CD4-positive, alpha-beta T cell treated with Interleukin-21 for 1 hour (primary cell): ENCODE results near the gene LTV1.
"Not testable (repeated sequence)": the region's sequence is repeated elsewhere in the genome, so short reads cannot be mapped to it uniquely, and the experiment has no call there.

Experiments
- DNase-seq: peaks from one replicate; pipeline ENCODE4 v3.0.0-alpha.2; 2020

LTV1 gene, protein sequence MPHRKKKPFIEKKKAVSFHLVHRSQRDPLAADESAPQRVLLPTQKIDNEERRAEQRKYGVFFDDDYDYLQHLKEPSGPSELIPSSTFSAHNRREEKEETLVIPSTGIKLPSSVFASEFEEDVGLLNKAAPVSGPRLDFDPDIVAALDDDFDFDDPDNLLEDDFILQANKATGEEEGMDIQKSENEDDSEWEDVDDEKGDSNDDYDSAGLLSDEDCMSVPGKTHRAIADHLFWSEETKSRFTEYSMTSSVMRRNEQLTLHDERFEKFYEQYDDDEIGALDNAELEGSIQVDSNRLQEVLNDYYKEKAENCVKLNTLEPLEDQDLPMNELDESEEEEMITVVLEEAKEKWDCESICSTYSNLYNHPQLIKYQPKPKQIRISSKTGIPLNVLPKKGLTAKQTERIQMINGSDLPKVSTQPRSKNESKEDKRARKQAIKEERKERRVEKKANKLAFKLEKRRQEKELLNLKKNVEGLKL

DNA sequence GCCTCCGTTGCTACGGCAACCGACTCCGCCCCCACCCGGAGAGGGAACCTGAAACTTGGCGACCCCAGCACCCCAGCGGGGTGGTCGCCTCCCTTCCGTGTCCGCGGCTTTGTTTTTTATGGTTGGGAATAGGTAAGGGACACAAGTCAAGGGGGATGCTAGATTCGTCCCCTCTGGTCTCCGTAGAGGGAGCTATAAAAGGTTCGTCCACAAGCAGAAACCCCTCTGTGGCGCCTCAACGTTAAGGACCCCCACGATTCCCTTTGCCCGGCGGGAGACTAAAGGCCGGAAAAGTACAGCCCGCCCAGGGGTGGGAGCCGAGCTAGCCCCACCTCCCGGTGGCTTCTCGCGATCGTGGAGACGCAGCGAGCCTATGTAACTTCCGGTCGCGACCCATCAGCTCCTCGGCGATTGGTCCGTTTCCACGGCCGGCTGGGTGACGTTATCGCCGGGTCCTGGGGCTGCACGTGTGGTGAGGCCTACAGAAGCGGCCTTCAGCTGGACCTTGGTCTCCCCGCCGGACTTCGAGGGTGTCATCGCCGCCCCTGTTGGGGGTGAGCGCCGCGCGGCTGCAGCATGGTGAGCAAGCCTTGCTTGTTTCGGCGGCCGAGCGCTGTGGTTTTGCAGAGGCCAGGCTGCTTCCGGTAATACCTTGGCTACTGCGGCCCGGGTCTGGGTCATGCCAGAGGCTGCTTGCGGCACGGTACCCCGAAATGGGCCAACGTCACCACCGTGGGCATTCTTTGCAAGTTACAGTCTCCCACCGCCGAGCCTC lies at the start of gene LTV1:
TSS of gene LTV1 (plus strand) at position 437 of the 775 bp plus-strand sequence. CDS start at position 577, 140 bp downstream.
- peak; percentile 94 for DNase-seq

DNA sequence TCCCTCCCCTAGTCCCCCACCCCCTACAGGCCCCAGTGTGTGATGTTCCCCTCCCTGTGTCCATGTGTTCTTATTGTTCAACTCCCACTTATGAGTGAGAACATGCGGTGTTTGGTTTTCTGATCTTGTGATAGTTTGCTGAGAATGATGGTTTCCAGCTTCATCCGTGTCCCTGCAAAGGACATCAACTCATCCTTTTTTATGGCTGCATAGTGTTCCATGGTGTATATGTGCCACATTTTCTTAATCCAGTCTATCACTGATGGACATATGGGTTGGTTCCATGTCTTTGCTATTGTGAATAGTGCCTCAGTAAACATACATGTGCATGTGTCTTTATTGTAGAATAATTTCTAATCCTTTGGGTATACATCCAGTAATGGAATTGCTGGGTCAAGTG lies 46.6 kb upstream of the LTV1 start:
- DNase-seq: not testable (repeated sequence)

DNA sequence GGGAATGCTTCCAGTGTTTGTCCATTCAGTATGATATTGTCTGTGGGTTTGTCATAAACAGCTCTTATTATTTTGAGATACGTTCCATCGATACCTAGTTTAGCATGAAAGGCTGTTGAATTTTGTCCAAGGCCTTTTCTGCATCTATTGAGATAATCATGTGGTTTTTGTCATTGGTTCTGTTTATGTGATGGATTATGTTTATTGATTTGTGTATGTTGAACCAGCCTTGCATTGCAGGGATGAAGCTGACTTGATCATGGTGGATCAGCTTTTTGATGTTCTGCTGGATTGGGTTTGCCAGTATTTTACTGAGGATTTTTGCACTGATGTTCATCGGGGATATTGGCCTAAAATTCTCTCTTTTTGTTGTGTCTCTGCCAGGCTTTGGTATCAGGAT lies 44.7 kb upstream of the LTV1 start:
- DNase-seq: not testable (repeated sequence)

DNA sequence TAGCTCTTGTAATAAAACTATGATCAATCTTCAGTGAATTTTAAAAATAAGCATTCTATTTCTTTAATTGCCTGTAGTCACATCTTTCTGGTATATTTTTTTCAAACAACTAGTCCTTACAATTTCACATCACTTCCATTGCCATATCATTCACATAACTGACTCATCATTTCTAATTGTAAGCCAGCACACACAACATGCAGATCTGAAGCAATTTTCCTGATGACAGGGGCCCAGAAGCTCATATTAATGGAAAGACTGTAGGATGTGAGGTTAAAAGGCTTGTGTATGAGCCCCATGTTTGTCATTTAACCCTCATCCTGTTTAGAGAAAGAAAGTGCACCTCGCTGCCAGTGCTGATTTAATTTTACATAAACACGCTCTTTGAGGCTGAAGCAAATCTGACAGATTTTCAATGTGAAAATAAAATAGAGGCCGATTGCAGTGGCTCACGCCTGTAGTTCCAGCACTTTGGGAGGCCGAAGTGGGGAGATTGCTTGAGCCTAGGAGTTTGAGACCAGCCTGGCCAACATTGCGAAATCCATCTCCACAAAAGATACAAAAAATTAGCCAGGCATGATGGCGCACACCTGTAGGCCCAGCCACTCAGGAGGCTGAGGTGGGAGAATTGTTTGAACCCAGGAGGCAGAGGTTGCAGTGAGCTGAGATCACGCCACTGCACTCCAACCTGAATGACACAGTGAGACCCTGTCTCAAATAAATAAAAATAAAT lies 40.1 kb upstream of the LTV1 start:
- DNase-seq: no peak

DNA sequence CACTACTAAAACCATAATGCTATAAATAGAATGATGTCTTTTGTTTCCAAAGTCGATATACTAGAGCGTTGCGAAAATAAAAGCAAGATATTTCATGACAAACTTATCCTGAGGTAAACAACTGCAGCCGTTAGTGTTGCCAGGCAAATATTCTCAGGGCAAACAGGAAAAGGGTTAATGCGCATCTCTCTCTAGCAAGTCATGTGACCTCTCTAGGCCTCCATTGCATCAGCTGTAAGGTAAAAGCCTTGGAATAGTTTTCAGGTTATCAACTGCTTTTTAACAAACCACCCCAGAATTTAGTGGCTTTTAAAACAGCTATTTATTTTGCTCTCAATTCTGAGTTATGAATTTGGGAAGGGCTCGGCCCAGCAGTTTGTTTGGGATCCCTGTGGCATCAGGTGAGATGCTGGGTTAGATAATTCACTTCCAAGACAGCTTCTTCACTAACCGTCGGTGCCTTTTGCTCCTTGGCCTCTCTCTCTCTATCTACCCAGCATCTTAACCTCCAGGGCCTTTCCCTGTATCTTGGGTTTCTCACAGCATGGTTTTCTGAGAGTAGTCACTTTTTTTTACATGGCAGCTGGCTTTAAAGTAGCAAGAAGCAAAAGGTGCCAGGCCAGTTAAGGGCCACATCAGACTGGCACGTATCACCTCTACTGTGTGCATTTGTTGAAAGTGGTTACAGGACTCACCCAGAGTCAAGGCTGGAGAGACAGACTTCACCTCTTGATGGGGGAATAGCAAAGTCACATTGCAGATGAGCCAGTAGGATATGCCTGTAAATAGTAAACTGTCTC lies 39.2 kb upstream of the LTV1 start:
- DNase-seq: no peak

DNA sequence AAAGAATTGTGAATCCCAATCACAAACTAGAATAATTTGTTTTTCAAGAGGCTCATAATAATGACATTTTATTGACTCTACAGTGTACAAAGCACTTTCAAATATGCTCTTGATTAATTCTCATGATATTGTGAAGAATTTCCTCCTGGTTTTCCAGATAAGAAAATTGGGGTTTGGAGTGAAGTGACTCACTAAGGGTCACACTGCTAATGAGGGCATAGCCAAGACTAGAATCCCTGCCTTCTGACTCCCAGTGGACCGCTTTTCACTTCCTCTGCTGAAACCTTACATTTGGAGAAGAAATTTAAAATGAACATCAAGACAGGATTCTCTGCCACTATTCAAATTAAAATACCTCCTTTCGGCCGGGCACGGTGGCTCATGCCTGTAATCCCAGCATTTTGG lies 38.3 kb upstream of the LTV1 start:
- DNase-seq: no peak

DNA sequence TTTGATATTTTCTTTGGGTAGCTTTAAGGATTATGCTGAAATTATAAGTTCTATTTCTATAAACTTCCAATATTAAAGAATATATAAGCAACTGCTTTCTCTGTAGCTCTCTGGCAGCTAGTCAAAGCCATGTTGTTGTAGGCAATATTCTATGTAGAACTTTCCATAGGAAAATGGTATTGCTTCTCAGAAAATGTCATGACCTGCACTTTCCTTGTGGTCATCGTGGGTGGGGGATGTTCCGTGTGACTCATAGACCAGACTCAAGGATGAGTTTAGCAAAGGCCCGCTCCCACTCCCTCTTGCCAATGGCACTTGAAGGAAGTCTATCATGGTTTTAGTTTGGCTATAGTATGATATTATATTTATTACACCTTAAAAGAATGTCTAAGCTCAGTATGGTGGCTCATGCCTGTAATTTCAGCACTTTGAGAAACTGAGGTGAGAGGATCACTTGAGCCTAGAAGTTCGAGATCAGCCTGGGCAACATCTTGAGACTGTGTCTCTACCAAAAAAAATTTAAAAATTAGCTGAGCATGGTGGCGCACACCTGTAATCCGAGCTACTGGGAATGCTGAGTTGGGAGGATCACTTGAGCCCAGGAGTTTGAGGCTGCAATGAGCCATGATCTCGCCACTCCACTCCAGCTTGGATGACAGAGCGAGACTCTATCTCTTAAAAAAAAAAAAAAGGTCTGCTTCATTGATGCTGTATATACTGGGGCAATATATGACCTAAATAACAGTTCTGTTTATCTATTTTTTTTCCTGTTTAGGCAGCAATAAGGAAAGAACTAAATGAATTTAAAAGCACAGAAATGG lies 36.6 kb upstream of the LTV1 start:
- no peak for DNase-seq

DNA sequence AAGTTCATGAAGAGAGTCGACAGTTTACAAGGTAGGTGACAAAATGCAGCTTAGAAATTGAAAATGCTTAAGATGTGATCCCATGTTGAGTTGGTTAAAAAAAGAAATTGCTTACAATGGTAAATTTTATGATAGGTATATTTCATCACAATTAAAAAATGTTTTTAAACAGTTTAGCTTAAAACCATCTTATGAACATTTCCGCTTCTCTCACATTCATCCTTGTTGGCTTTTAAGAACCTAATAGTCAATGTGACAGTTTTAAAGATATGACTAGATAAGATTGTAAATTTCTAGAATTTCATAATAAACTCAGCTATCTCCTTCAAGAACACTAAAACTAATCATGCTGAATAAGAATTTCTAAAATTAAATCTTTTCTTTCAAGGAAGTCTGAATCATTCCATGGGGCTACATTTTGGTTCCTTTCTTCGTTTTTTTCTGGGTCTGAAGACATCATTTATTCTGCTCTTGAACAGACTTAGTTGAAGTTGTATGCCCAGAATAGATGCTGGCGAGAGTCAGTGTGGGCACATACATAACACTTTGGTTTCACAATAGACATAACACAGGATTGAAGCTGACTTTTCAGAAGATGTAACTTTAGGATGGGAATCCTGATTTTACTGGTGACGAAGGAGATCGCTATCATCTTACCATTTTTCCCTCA lies 35.9 kb upstream of the LTV1 start:
- no peak for DNase-seq

DNA sequence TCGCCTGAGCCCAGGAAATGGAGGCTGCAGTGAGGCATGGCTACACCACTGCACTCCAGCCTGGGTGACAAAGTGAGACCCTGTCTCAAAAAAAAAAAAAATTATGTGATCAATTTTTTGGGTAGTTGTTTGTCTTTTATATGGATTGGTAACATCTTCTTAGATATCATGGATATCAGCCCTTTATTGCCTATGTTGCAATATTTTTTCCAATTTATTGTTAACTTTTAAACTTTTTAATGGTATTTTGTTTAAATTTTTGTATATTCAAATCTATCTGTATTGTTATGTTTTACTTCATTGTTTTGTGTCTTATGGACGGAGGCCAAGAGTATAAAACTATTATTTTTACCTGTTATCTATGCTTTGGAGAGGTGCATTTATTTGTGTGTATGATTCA lies 32.4 kb upstream of the LTV1 start:
- no peak for DNase-seq

DNA sequence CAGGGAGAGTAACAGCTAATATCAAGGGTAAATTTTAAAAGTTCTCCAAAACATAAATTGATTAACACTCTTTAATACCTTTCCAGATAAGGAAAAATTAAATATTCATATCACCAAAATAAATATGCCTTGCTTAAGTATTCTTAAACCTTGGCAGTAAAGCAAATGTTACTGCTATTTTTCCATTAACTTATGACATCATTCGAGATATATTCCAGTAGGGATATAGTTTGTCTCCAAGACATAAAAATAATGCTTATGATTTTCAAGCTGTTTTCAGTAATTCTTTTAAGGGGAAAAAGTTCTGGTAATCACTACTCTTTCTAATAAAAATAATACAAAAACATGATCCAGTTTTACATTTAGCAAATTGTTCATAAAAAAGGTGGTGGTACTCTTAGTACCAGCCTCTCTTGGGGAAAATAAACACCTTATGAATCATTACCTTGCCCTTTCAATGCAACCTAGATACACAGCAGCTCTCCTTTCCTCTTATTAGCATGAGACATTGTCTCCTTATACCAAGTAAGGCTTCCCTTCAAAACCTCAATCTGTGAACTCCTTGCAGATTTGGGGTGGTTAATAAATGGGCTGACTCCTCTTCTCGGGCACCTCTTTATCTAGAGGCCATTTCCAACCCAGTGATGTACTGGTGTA lies 31.5 kb upstream of the LTV1 start:
- DNase-seq: no peak

DNA sequence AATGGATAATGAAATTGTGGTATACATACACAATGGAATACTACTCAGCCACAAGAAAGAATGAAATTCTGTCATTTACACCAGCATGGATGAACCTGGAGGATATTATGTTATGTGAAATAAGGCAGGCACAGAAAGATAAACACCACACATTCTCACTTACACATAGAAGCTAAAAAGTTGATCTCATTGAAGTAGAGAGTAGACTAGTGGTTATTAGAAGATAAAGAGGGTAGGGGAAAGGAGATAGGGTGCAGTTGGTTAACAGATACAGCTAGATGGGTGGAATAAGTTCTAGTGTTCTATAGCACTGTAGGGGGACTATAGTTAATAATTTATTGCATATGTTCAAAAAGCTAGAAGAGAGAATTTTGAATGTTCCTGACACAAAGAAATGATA lies 25.5 kb upstream of the LTV1 start:
- DNase-seq: no peak

DNA sequence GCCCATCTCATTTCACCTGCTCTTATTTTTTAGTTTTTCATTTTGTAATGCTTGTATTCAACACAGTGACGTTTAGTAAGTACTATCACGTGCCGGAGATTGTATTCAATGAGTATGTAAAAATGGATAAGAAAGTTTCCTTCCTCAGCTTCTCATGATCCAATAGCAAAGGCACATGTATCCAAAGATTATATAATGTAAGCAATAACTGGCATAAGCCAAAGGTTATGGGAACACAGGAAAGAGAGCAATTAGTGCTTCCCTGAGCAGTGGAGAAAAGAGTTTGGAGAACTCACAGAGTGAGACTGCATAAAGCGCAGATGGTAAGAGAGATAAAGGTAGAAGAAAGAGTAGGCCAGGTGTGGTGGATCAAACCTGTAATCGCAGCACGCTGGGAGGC lies 21.8 kb upstream of the LTV1 start:
- DNase-seq: no peak

DNA sequence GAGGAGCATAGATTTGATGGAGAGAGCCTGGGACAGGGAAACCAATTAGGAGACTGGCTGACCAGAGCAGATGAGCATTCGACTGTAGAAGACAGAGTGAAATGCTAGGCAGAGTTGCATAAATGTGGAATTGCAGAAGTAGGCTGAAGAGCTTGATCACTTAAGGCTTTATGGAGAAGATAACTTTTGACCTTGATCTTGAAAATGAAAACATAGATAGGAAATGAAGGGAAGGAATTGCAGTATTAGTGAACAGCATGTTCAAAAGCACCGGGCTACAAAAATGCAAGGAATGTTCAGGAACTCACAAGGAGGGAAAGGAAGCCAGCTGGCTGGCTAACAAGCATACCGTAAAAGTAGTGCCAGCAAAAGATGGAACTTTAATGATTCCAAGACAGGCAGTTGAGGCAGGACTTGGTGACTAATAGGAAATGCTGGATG lies 20.5 kb upstream of the LTV1 start:
- DNase-seq: no peak

DNA sequence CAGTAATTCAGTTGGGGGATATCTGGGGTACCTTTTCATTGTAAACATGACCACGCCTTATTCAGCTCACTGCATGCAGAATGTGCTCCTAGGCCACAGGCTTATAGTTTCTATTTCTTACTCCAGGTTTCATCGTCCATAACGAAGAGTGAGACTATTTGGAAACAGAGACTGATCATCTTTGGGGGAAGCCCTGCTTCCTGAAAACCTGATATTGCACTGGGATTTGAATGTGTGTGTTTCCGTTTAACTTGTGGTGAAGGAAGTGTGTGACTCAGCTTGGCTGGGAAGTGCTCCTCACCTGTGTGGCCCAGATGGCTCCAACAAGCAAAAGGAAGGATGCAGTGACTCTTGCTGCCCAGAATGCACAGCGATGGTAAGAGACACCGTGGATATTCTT lies 19.6 kb upstream of the LTV1 start:
- DNase-seq: no peak

DNA sequence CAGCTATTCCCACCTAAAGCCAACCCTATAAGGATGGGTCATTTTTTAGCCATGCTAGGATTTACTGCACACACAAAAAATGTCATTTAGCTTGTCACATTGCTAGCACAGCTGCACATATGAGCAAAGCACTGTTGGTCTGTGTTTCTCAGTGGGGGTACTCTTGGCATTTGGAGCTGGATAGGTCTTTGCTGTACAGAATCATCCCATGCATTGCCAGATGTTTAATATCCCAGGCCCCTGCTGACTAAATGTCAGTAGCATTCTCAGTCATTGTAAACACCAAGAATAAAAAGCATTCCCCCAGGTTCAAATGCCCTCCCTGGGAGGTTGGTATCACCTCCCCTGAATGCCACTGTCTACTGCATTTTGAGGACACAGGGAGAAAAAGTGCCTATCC lies 14.6 kb upstream of the LTV1 start:
- no peak for DNase-seq

DNA sequence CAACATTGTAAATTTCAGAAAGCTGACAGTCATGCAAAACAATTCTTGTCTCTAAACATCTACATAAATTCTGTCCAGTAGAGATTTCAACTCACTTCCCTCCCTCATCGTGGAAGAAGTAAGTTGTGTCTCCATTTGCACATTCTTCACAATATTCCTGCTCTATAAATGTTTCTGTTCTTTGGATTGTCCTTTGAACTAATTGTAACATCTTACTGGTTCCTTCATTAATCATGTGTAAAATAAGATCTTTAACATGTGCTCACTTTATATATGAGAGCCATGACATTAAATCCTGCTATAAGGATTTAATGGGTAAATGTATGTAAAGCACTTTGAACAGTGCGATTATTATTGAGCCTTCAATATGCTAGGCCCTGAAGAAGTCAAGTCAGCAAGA lies 7.0 kb upstream of the LTV1 start:
- DNase-seq: no peak

DNA sequence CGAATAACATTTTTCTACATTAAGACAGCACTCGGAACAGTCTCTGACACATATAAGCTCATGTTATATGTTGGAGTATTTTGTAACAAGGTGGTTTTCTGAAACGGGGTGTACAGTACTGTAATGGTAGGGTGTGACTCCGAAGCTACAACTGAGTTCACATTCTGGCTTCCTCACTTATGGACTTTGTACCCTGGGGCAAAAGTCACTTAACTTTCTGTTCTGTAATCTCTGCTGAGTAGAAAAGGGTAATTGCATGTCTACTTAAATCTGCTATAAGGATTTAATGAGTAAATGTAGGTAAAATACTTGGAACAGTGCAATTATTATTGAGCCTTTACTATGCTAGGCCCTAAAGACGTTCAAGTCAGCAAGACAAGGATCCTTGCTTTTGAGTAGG lies 4.7 kb upstream of the LTV1 start:
- no peak for DNase-seq

DNA sequence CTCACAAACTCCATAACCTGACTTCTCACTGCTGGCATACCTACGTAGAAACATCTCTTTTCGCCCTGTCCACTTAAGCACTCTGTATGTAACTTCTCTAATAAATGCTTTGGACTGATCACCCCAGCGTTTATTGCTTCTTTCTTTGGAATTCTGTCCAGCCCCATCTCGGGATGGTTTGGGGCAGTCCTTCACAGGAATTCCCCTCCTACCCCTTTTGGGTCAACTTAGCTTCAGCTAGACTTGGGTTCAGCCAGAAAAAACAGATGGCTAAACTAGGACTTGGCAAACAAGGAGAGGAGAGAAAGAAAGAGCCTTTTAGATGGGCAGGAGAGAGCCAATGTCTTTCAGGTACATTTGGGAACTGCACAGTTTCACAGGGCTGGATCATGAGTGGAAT lies 3.9 kb upstream of the LTV1 start:
- DNase-seq: no peak

DNA sequence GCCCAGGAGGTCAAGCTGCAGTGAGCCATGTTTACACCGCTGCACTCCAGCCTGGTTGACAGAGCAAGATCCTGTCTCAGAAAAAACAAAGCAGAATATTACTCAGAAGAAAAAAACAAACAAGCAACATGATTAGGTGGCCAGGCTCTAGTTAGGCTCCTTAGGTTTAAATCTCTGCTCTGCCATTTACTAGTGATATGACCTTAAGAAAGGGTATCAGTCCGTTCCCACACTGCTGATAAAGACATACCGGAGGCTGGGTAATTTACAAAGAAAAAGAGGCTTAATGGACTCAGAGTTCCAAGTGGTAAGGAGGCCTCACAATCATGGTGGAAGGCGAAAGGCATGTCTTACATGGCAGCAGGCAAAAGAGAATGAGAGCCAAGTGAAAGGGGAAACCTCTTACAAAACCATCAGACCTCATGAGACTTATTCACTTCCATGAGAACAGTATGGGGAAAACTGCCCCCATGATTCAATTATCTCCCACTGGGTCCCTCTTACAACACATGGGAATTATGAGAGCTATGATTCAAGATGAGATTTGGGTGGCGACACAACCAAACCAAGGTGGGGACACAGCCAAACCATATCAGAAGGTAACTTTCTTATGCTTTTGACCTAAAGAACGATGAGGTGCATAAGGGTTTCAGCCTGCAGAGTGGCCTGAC lies 2.4 kb upstream of the LTV1 start:
- DNase-seq: no peak

DNA sequence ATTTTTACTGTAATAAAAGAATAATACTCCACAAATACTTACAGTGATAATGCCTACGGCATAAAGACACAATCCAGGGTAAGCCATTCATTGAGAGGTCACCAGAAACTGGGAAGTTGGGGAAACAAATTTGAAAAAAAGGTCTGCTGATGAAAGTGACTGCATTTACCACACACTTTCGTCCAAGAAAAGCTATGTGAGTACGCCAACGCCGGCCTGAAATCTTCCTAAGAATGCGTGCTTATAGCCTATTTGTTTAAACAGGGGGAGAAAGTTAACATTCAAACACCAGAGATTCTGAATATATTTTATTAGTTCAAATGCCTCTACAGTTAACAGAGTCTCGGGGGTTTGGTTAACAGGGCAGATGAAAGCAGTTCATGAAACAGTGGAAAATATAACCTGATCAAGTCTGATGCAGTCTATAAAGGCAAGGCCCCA lies 657 bp upstream of the LTV1 start:
- no peak for DNase-seq
